ENCODE results near the gene HIVEP3.

HIVEP3 gene

DNA sequence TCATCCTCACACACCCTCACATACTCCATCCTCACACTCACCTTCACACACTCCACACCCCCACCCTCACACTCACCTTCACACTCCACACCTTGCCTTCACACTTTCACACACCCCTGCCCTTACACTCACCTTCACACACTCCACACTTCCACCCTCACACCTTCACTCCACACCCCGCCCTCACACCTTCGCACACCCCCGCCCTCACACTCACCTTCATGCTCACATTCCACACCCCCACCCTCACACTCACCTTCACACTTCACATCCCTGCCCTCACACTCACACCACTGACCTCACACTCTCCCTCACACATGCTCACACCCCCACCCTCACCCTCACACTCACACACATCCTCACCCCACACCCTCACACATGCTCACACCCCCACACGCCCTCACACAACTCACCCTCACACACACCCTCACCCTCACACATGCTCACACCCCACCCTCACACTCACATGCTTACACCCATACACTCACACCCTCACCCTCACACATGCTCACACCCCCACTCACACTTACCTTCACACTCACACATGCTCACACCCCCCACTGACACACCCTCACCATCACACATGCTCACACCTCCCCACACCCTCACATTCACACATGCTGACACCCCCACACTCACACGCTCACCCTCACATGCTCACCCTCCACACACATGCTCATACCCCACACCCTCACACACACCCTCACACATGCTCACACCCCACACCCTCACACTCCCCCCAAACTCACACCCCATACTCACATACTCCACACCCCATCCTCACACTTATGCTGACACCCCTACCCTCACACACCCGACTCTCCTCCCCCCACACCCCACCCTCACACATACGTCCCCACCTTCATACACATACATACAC is 389.8 kb downstream of the HIVEP3 start:
- H3K4me1 ChIP-seq (ENCODE audit: insufficient read depth, low read length, severe bottlenecking), result no peaks in the 10 kb centered on the region
- H4K20me1 ChIP-seq (ENCODE audit: insufficient read depth, low read length), result no peaks in the 10 kb centered on the region
- H3K9me2 ChIP-seq (ENCODE audit: low read depth, low read length), result no peaks in the 10 kb centered on the region
- H3K9ac ChIP-seq (ENCODE audit: low read length), result no peak overlapping the region
- H3K27ac ChIP-seq (ENCODE audit: low read depth, low read length, poor library complexity, severe bottlenecking), result no peak overlapping the region
- H2AFZ ChIP-seq (ENCODE audit: low read length), result no peak overlapping the region
- no peak overlapping the region for H3K4me3 ChIP-seq (ENCODE audit: low read depth, low read length, poor library complexity, severe bottlenecking)
- TF ChIP-seq, protein P1, sequence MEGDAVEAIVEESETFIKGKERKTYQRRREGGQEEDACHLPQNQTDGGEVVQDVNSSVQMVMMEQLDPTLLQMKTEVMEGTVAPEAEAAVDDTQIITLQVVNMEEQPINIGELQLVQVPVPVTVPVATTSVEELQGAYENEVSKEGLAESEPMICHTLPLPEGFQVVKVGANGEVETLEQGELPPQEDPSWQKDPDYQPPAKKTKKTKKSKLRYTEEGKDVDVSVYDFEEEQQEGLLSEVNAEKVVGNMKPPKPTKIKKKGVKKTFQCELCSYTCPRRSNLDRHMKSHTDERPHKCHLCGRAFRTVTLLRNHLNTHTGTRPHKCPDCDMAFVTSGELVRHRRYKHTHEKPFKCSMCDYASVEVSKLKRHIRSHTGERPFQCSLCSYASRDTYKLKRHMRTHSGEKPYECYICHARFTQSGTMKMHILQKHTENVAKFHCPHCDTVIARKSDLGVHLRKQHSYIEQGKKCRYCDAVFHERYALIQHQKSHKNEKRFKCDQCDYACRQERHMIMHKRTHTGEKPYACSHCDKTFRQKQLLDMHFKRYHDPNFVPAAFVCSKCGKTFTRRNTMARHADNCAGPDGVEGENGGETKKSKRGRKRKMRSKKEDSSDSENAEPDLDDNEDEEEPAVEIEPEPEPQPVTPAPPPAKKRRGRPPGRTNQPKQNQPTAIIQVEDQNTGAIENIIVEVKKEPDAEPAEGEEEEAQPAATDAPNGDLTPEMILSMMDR (IDR thresholded peaks at IDR 0.05; ENCODE audit: low read length), result no peak
- TF ChIP-seq EZH2 (IDR thresholded peaks at IDR 0.05; ENCODE audit: borderline replicate concordance, low read length), result no peak
- H3K79me2 ChIP-seq (ENCODE audit: insufficient read depth, low read length), result no peaks in the 10 kb centered on the region
- H3K36me3 ChIP-seq (ENCODE audit: insufficient read depth, low read length), result no peaks in the 10 kb centered on the region
- H3K27me3 ChIP-seq (ENCODE audit: insufficient read depth, low read length), result no peaks in the 10 kb centered on the region
- no peaks in the 10 kb centered on the region for H3K9me3 ChIP-seq (ENCODE audit: low read length)
- no peak overlapping the region for H3K4me2 ChIP-seq (ENCODE audit: low read length)
- H3F3A ChIP-seq (ENCODE audit: insufficient read depth, low read length), result no peaks in the 10 kb centered on the region

DNA sequence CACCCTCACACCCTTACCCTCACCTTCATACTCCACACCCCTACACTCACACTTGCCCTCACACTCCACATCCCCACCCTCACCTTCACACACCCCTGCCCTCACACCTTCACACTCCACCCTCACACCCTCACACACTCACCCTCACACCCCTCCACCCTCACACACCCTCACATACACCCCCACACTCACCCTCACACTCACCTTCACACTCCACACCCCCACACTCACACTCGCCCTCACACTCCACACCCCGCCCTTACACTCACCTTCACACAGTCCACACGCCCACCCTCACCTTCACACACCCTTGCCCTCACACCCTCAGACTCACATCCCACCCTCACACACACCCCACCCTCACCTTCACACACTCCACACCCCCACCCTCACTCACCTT is 390.6 kb downstream of the HIVEP3 start:
- no peaks in the 10 kb centered on the region for H3K79me2 ChIP-seq (ENCODE audit: insufficient read depth, low read length)
- no peaks in the 10 kb centered on the region for H4K20me1 ChIP-seq (ENCODE audit: insufficient read depth, low read length)
- no peak overlapping the region for H3K4me3 ChIP-seq (ENCODE audit: low read depth, low read length, poor library complexity, severe bottlenecking)
- H3K27me3 ChIP-seq (ENCODE audit: insufficient read depth, low read length), result no peaks in the 10 kb centered on the region
- H3K9me3 ChIP-seq (ENCODE audit: low read length), result no peaks in the 10 kb centered on the region
- H3K27ac ChIP-seq (ENCODE audit: low read depth, low read length, poor library complexity, severe bottlenecking), result no peak overlapping the region
- H3K9me2 ChIP-seq (ENCODE audit: low read depth, low read length), result no peaks in the 10 kb centered on the region
- no peak overlapping the region for H2AFZ ChIP-seq (ENCODE audit: low read length)
- no peak overlapping the region for H3K9ac ChIP-seq (ENCODE audit: low read length)
- no peaks in the 10 kb centered on the region for H3F3A ChIP-seq (ENCODE audit: insufficient read depth, low read length)
- no peaks in the 10 kb centered on the region for H3K4me1 ChIP-seq (ENCODE audit: insufficient read depth, low read length, severe bottlenecking)
- no peak overlapping the region for H3K4me2 ChIP-seq (ENCODE audit: low read length)
- TF ChIP-seq, protein P1 (IDR thresholded peaks at IDR 0.05; ENCODE audit: low read length), result no peak
- no peak for TF ChIP-seq EZH2 (IDR thresholded peaks at IDR 0.05; ENCODE audit: borderline replicate concordance, low read length)
- H3K36me3 ChIP-seq (ENCODE audit: insufficient read depth, low read length), result no peaks in the 10 kb centered on the region

DNA sequence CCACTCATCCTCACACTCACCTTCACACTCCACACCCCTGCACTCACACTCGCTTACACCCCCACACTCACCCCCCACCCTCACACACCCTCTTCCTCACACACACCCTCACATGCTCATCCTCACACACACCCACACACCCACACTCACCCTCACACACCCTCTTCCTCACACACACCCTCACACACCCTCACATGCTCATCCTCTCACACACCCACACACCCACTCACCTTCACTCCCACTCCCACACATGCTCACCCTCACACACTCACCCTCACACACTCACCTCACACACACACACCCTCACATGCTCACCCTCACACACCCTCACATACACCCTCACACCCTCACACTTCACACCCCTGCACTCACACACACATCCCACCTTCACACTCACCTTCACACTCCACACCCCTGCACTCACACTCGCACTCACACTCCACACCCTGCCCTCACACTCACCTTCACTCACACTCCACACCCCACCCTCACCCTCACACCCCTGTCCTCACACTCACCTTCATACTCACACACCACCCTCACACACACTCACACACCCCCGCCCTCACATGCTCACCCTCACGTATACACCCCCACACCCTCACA is 391.7 kb downstream of the HIVEP3 start:
- Histone ChIP-seq H3K4me2 (ENCODE audit: low read length) (no peak overlapping the region), H3K36me3 (ENCODE audit: insufficient read depth, low read length) (no peaks in the 10 kb centered on the region), H3K9me3 (ENCODE audit: low read length) (no peaks in the 10 kb centered on the region), H3F3A (ENCODE audit: insufficient read depth, low read length) (no peaks in the 10 kb centered on the region), H4K20me1 (ENCODE audit: insufficient read depth, low read length) (no peaks in the 10 kb centered on the region), H3K27me3 (ENCODE audit: insufficient read depth, low read length) (no peaks in the 10 kb centered on the region), H2AFZ (ENCODE audit: low read length) (no peak overlapping the region), H3K9me2 (ENCODE audit: low read depth, low read length) (no peaks in the 10 kb centered on the region), H3K4me3 (ENCODE audit: low read depth, low read length, poor library complexity, severe bottlenecking) (no peak overlapping the region), H3K27ac (ENCODE audit: low read depth, low read length, poor library complexity, severe bottlenecking) (no peak overlapping the region), H3K79me2 (ENCODE audit: insufficient read depth, low read length) (no peaks in the 10 kb centered on the region), H3K4me1 (ENCODE audit: insufficient read depth, low read length, severe bottlenecking) (no peaks in the 10 kb centered on the region), H3K9ac (ENCODE audit: low read length) (no peak overlapping the region)
- TF ChIP-seq, protein P1 (IDR thresholded peaks at IDR 0.05; ENCODE audit: low read length), result no peak
- no peak for TF ChIP-seq EZH2 (IDR thresholded peaks at IDR 0.05; ENCODE audit: borderline replicate concordance, low read length)

All from OCI-LY1 (cell line).